Gastroesophageal sphincter (tissue), 4 donors: ENCODE results near the gene CCDC92B. TPM values are rescaled to one million over a fixed set of nuclear protein-coding genes. Genes with fewer than 3 reads are reported as not detected.

ENCODE experiments used
- ATAC-seq: fragments of 150-250 bp; one replicate; pipeline ENCODE4 v1.9.1; 2016; ENCODE audit warnings: mild to moderate bottlenecking, moderate library complexity
- H3K27ac ChIP-seq, 4 donors: fragments of 200-600 bp; sonication (generic) in 3 of 4; 1 replicate in 3 of 4; 2 replicates in 1 of 4; pipeline ENCODE4 v1.5.1; 2016 to 2019
- H3K27me3 ChIP-seq: fragments of 200-600 bp; sonication (generic); one replicate; pipeline ENCODE4 v1.5.1; 2019
- H3K36me3 ChIP-seq, 2 donors: fragments of 200-600 bp; sonication (generic); one replicate each; pipeline ENCODE4 v1.5.1; 2019; ENCODE audit warnings: control low read depth in 1 of 2
- H3K4me1 ChIP-seq, 3 donors: fragments of 200-600 bp; sonication (generic); 1 replicate in 2 of 3; 2 replicates in 1 of 3; pipeline ENCODE4 v1.5.1; 2016 to 2019; ENCODE audit warnings: control low read depth in 2 of 3
- H3K4me3 ChIP-seq, 2 donors: fragments of 200-600 bp; sonication (generic); one replicate each; pipeline ENCODE4 v1.5.1; 2019; ENCODE audit warnings: mild to moderate bottlenecking in 1 of 2, moderate library complexity in 1 of 2
- H3K9me3 ChIP-seq, 3 donors: fragments of 200-600 bp; sonication (generic); one replicate each; pipeline ENCODE4 v1.5.1; 2017 to 2019; ENCODE audit warnings: control low read depth in 2 of 3
- CTCF ChIP-seq, 4 experiments: fragments of 200-600 bp in 2 of 4; fragments of 450-650 bp in 2 of 4; sonication (generic) in 1 of 4; IDR thresholded peaks; one replicate each; pipeline ENCODE4 v1.5.1; 2017 to 2019; ENCODE audit warnings: antibody characterized with exemption in 4 of 4, mild to moderate bottlenecking in 2 of 4, moderate library complexity in 2 of 4
- EP300 ChIP-seq: sonication (generic); formaldehyde crosslinking; IDR thresholded peaks from one replicate; pipeline ENCODE4 v1.6.1; 2017; ENCODE audit warnings: antibody characterized with exemption, mild to moderate bottlenecking
- POLR2A ChIP-seq, 2 donors: fragments of 450-650 bp; IDR thresholded peaks; one replicate each; pipeline ENCODE4 v1.6.1; 2017; ENCODE audit warnings: antibody characterized with exemption in 2 of 2, mild to moderate bottlenecking in 2 of 2, moderate library complexity in 1 of 2
- POLR2AphosphoS5 ChIP-seq: sonication (generic); formaldehyde crosslinking; IDR thresholded peaks from one replicate; pipeline ENCODE4 v1.6.1; 2017; ENCODE audit warnings: antibody characterized with exemption
- WGBS, 2 donors: methylation state at CpG; one replicate each; pipeline ENCODE4 v1.1.5; 2018; ENCODE audit warnings: low coverage in 1 of 2; 5-methylcytosine and 5-hydroxymethylcytosine counted together
- total RNA-seq, 4 donors: library from RNA; depleted of rRNA; stranded (reverse); fragments of >200 nt; gene quantifications; one replicate each; pipeline ENCODE4 v1.1.0, GENCODE V29; 2016

The CCDC92B gene
- total RNA-seq, 4 donors from 2014 or later = 0.08 TPM; not detected in 3

GRCh38 chr17:2796164-2797125 is 47.0 kb upstream of the CCDC92B start, which contains the start of gene RAP1GAP2:
Gene RAP1GAP2 (plus strand): TSS chr17:2796438. CDS start chr17:2796528, 90 bp downstream.
- peak; percentile 73 for ATAC-seq
- H3K36me3 ChIP-seq = no peaks in the 10 kb centered on the region
- TF ChIP-seq EP300 (no peak), CTCF (IDR thresholded peaks at IDR 0.05) (no peak), POLR2AphosphoS5 (no peak), POLR2A (IDR thresholded peaks at IDR 0.05) (no peak)
- H3K27me3 ChIP-seq = peaks cover 70% of the 10 kb centered on the region
- no peaks in the 10 kb centered on the region for H3K4me1 ChIP-seq
- WGBS, 2 donors = 80 to 100% methylated on average over 1 to 2 of the region's 39 CpGs
- H3K27ac ChIP-seq = no peak within 1 kb of the TSS
- H3K9me3 ChIP-seq = no peaks in the 10 kb centered on the region
- H3K4me3 ChIP-seq = peak within 1 kb of the TSS in 1 of 2 donors; percentile 28

GRCh38 chr17:2795441-2796163 is 46.1 kb upstream of the CCDC92B start:
- Histone ChIP-seq H3K4me3 (peak overlapping the region in 1 of 2 donors; percentile 28), H3K36me3 (no peaks in the 10 kb centered on the region), H3K27ac (no peak overlapping the region), H3K27me3 (peaks cover 78% of the 10 kb centered on the region), H3K9me3 (no peaks in the 10 kb centered on the region), H3K4me1 (no peaks in the 10 kb centered on the region)
- no peak for ATAC-seq
- TF ChIP-seq CTCF (IDR thresholded peaks at IDR 0.05) (no peak), POLR2AphosphoS5 (no peak), EP300 (no peak), POLR2A (IDR thresholded peaks at IDR 0.05) (no peak)
- 96% methylated on average over 8 of the region's 28 CpGs; no CpG with 5 or more reads in 1 of the 2 donors for WGBS, 2 donors

- Histone ChIP-seq H3K4me1 (no peaks in the 10 kb centered on the region), H3K9me3 (no peaks in the 10 kb centered on the region), H3K36me3 (no peaks in the 10 kb centered on the region), H3K4me3 (no peak overlapping the region), H3K27me3 (peaks cover 71% of the 10 kb centered on the region), H3K27ac (no peak overlapping the region)
- 65 to 69% methylated on average over 2 to 3 of the region's 6 CpGs for WGBS, 2 donors
- no peak for TF ChIP-seq EP300
- no peak for TF ChIP-seq POLR2AphosphoS5
- TF ChIP-seq CTCF (IDR thresholded peaks at IDR 0.05) = no peak
- TF ChIP-seq POLR2A (IDR thresholded peaks at IDR 0.05) = no peak
- no peak for ATAC-seq
Measured at GRCh38 chr17:2794111-2794803, 44.8 kb upstream of the CCDC92B start.

GRCh38 chr17:2792366-2793169 is 43.1 kb upstream of the CCDC92B start:
- Histone ChIP-seq H3K4me1 (no peaks in the 10 kb centered on the region), H3K27me3 (peaks cover 54% of the 10 kb centered on the region), H3K27ac (no peak overlapping the region), H3K4me3 (no peak overlapping the region), H3K9me3 (no peaks in the 10 kb centered on the region), H3K36me3 (no peaks in the 10 kb centered on the region)
- TF ChIP-seq EP300 = no peak
- no peak for TF ChIP-seq POLR2A (IDR thresholded peaks at IDR 0.05)
- no peak for TF ChIP-seq POLR2AphosphoS5
- TF ChIP-seq CTCF (IDR thresholded peaks at IDR 0.05) = no peak
- ATAC-seq = no peak
- WGBS, 2 donors = 70 to 72% methylated on average over 8 of the region's 24 CpGs
